BLaER1 (cell line): ENCODE measurements around the gene MSH4.

ENCODE experiments used
- H3K27ac ChIP-seq: shearing (Covaris generic); formaldehyde crosslinking; 2 replicates; pipeline ENCODE4 v1.8.1; 2022
- H3K27me3 ChIP-seq: shearing (Covaris generic); formaldehyde crosslinking; 2 replicates; pipeline ENCODE4 v1.8.1; 2022
- H3K36me3 ChIP-seq: shearing (Covaris generic); formaldehyde crosslinking; 2 replicates; pipeline ENCODE4 v1.8.1; 2022
- H3K4me1 ChIP-seq: shearing (Covaris generic); formaldehyde crosslinking; 2 replicates; pipeline ENCODE4 v1.8.1; 2022
- H3K4me2 ChIP-seq: shearing (Covaris generic); formaldehyde crosslinking; 2 replicates; pipeline ENCODE4 v1.8.1; 2022
- H3K4me3 ChIP-seq: shearing (Covaris generic); formaldehyde crosslinking; 2 replicates; pipeline ENCODE4 v1.8.1; 2022
- H3K9ac ChIP-seq: shearing (Covaris generic); formaldehyde crosslinking; 2 replicates; pipeline ENCODE4 v1.8.1; 2022
- H3K9me3 ChIP-seq: shearing (Covaris generic); formaldehyde crosslinking; 2 replicates; pipeline ENCODE4 v1.8.1; 2022
- H4K20me1 ChIP-seq: shearing (Covaris generic); formaldehyde crosslinking; 2 replicates; pipeline ENCODE4 v1.8.1; 2022
- Cebpa-rat ChIP-seq: shearing (Covaris generic); IDR thresholded peaks from 2 replicates; pipeline ENCODE4 v1.8.1; 2022

The MSH4 gene

GRCh38 chr1:75785320-75785982 lies 11.2 kb upstream of the MSH4 start:
- peak overlapping the region; percentile 85 for H3K4me2 ChIP-seq
- H3K9me3 ChIP-seq = no peaks in the 10 kb centered on the region
- peak overlapping the region; percentile 89 for H3K27ac ChIP-seq
- peaks cover 39% of the 10 kb centered on the region for H3K4me1 ChIP-seq
- peak overlapping the region; percentile 90 for H3K9ac ChIP-seq
- peaks cover 23% of the 10 kb centered on the region for H3K36me3 ChIP-seq
- H3K27me3 ChIP-seq = no peaks in the 10 kb centered on the region
- peak overlapping the region; percentile 76 for H3K4me3 ChIP-seq
- TF ChIP-seq Cebpa-rat = no peak
- peaks cover 41% of the 10 kb centered on the region for H4K20me1 ChIP-seq

- H3K27ac ChIP-seq = peak within 1 kb of the TSS; percentile 89
- no peaks in the 10 kb centered on the region for H3K9me3 ChIP-seq
- H3K9ac ChIP-seq = peak within 1 kb of the TSS; percentile 90
- H4K20me1 ChIP-seq = peaks cover 49% of the 10 kb centered on the region
- H3K4me1 ChIP-seq = peaks cover 47% of the 10 kb centered on the region
- TF ChIP-seq Cebpa-rat = no peak
- H3K36me3 ChIP-seq = peaks cover 30% of the 10 kb centered on the region
- H3K27me3 ChIP-seq = no peaks in the 10 kb centered on the region
- peak within 1 kb of the TSS; percentile 97 for H3K4me2 ChIP-seq
- peak within 1 kb of the TSS; percentile 76 for H3K4me3 ChIP-seq
Measured at GRCh38 chr1:75785983-75786853, 10.5 kb upstream of the MSH4 start, which contains the start of gene RABGGTB. TSS of gene RABGGTB (plus strand) at chr1:75786256. CDS start at chr1:75786272, 16 bp downstream.

GRCh38 chr1:75786901-75787493 lies 9.7 kb upstream of the MSH4 start:
- Histone ChIP-seq H3K4me1 (peaks cover 50% of the 10 kb centered on the region), H3K9ac (peak overlapping the region; percentile 90), H3K27me3 (no peaks in the 10 kb centered on the region), H4K20me1 (peaks cover 57% of the 10 kb centered on the region), H3K4me2 (peak overlapping the region; percentile 97), H3K27ac (peak overlapping the region; percentile 89), H3K4me3 (peak overlapping the region; percentile 76), H3K36me3 (peaks cover 38% of the 10 kb centered on the region), H3K9me3 (no peaks in the 10 kb centered on the region)
- no peak for TF ChIP-seq Cebpa-rat

- Histone ChIP-seq H3K9me3 (no peaks in the 10 kb centered on the region), H4K20me1 (peaks cover 62% of the 10 kb centered on the region), H3K36me3 (peaks cover 43% of the 10 kb centered on the region), H3K4me3 (peak overlapping the region; percentile 76), H3K27me3 (no peaks in the 10 kb centered on the region), H3K27ac (peak overlapping the region; percentile 89), H3K4me2 (peak overlapping the region; percentile 97), H3K4me1 (peaks cover 50% of the 10 kb centered on the region), H3K9ac (peak overlapping the region; percentile 90)
- TF ChIP-seq Cebpa-rat = no peak
Measured at GRCh38 chr1:75787524-75787923, 9.2 kb upstream of the MSH4 start.

- Histone ChIP-seq H3K4me3 (peak overlapping the region; percentile 76), H4K20me1 (peaks cover 87% of the 10 kb centered on the region), H3K36me3 (peaks cover 68% of the 10 kb centered on the region), H3K4me1 (peaks cover 45% of the 10 kb centered on the region), H3K4me2 (peak overlapping the region; percentile 97), H3K9ac (peak overlapping the region; percentile 52), H3K27me3 (no peaks in the 10 kb centered on the region), H3K27ac (no peak overlapping the region), H3K9me3 (no peaks in the 10 kb centered on the region)
- no peak for TF ChIP-seq Cebpa-rat
Measured at GRCh38 chr1:75789988-75790387, 6.7 kb upstream of the MSH4 start.

- H3K9me3 ChIP-seq = no peaks in the 10 kb centered on the region
- no peak overlapping the region; the same call in 1 of the 2 replicates for H3K27ac ChIP-seq
- H3K36me3 ChIP-seq = peaks cover 78% of the 10 kb centered on the region
- no peak for TF ChIP-seq Cebpa-rat
- H3K4me2 ChIP-seq = peak overlapping the region; percentile 97
- H3K27me3 ChIP-seq = no peaks in the 10 kb centered on the region
- H4K20me1 ChIP-seq = peaks cover 97% of the 10 kb centered on the region
- peak overlapping the region; percentile 40; the same call in 1 of the 2 replicates for H3K4me3 ChIP-seq
- H3K9ac ChIP-seq = peak overlapping the region; percentile 52; the same call in 1 of the 2 replicates
- H3K4me1 ChIP-seq = peaks cover 37% of the 10 kb centered on the region
Measured at GRCh38 chr1:75791022-75791421, 5.7 kb upstream of the MSH4 start.

- H4K20me1 ChIP-seq = peaks cover 100% of the 10 kb centered on the region
- H3K4me2 ChIP-seq = no peak overlapping the region
- no peak for TF ChIP-seq Cebpa-rat
- H3K27me3 ChIP-seq = no peaks in the 10 kb centered on the region
- H3K4me3 ChIP-seq = no peak overlapping the region
- H3K27ac ChIP-seq = no peak overlapping the region
- no peaks in the 10 kb centered on the region for H3K9me3 ChIP-seq
- no peak overlapping the region for H3K9ac ChIP-seq
- H3K36me3 ChIP-seq = peaks cover 89% of the 10 kb centered on the region
- peaks cover 37% of the 10 kb centered on the region for H3K4me1 ChIP-seq
Measured at GRCh38 chr1:75792091-75792490, 4.6 kb upstream of the MSH4 start.

- Histone ChIP-seq H4K20me1 (peaks cover 89% of the 10 kb centered on the region), H3K9me3 (no peaks in the 10 kb centered on the region), H3K27ac (no peak overlapping the region), H3K27me3 (no peaks in the 10 kb centered on the region), H3K4me3 (no peak overlapping the region), H3K9ac (no peak overlapping the region), H3K4me1 (peaks cover 22% of the 10 kb centered on the region), H3K36me3 (peaks cover 94% of the 10 kb centered on the region), H3K4me2 (no peak overlapping the region)
- TF ChIP-seq Cebpa-rat = no peak
Measured at GRCh38 chr1:75794382-75794781, 2.3 kb upstream of the MSH4 start.

GRCh38 chr1:75795703-75796193 lies 934 bp upstream of the MSH4 start:
- H3K4me2 ChIP-seq = no peak overlapping the region
- H4K20me1 ChIP-seq = peaks cover 76% of the 10 kb centered on the region
- H3K9ac ChIP-seq = no peak overlapping the region
- TF ChIP-seq Cebpa-rat = no peak
- H3K4me1 ChIP-seq = peaks cover 8% of the 10 kb centered on the region
- peaks cover 80% of the 10 kb centered on the region for H3K36me3 ChIP-seq
- H3K27ac ChIP-seq = no peak overlapping the region
- H3K4me3 ChIP-seq = no peak overlapping the region
- no peaks in the 10 kb centered on the region for H3K9me3 ChIP-seq
- no peaks in the 10 kb centered on the region for H3K27me3 ChIP-seq
